PFSK-1 (cell line): ENCODE data around the gene TOM1L2.

ENCODE experiments used
- POLR2AphosphoS5 ChIP-seq: IDR thresholded peaks from 2 replicates; pipeline ENCODE4 v1.6.1; 2012; ENCODE audit warnings: low read depth, mild to moderate bottlenecking, control low read depth, low read length, moderate library complexity
- REST ChIP-seq, 2 experiments: IDR thresholded peaks; 2 replicates each; pipeline versions ENCODE4 v1.6.1 to v1.8.0; 2011 to 2012; ENCODE audit warnings: low read depth in 2 of 2, low read length in 2 of 2, control low read depth in 1 of 2, inconsistent platforms in 1 of 2, mild to moderate bottlenecking in 1 of 2, moderate library complexity in 1 of 2; ENCODE audit not compliant: insufficient read depth in 1 of 2
- TAF1 ChIP-seq: IDR thresholded peaks from 2 replicates; pipeline ENCODE4 v1.6.1; 2012; ENCODE audit warnings: low read length, control low read depth, borderline replicate concordance; ENCODE audit not compliant: insufficient read depth

- TF ChIP-seq REST (IDR thresholded peaks at IDR 0.05; ENCODE audit: insufficient read depth in 1 of 2, low read depth in 2 of 2, low read length in 2 of 2) (no peak), POLR2AphosphoS5 (no peak), TAF1 (no peak)
Measured at GRCh38 chr17:17889922-17890321, 82.3 kb downstream of the TOM1L2 start.
